RWPE2 (cell line): ENCODE measurements around the gene MCCC1.
"Not testable (repeated sequence)": the region's sequence is repeated elsewhere in the genome, so short reads cannot be mapped to it uniquely, and the experiment has no call there.

ENCODE experiments used
- ATAC-seq: fragments of 200-7000 bp; cut with Tn5 transposase; 3 replicates; pipeline ENCODE4 v1.9.1; 2021; ENCODE audit warnings: low read depth
- DNase-seq: peaks from one replicate; pipeline ENCODE4 v3.0.0-alpha.2; 2020; ENCODE audit warnings: low spot score
- H3K27ac ChIP-seq: fragments of 450-650 bp; 2 replicates; pipeline ENCODE4 v1.5.1; 2017; ENCODE audit warnings: mild to moderate bottlenecking; ENCODE audit not compliant: poor library complexity, severe bottlenecking
- H3K27me3 ChIP-seq: fragments of 250-450 bp; sonication (Bioruptor Pico); 2 replicates; pipeline ENCODE4 v1.5.1; 2021; ENCODE audit warnings: mild to moderate bottlenecking, moderate library complexity; ENCODE audit not compliant: insufficient read depth, poor library complexity, severe bottlenecking
- H3K36me3 ChIP-seq: fragments of 250-450 bp; sonication (Bioruptor Pico); 2 replicates; pipeline ENCODE4 v1.5.1; 2020; ENCODE audit warnings: low read depth, mild to moderate bottlenecking, moderate library complexity
- H3K4me1 ChIP-seq: fragments of 250-450 bp; sonication (Bioruptor Pico); 2 replicates; pipeline ENCODE4 v1.5.1; 2021; ENCODE audit warnings: mild to moderate bottlenecking, moderate library complexity; ENCODE audit not compliant: insufficient read depth, poor library complexity, severe bottlenecking
- H3K4me3 ChIP-seq: fragments of 250-450 bp; sonication (Bioruptor Pico); 2 replicates; pipeline ENCODE4 v1.5.1; 2021; ENCODE audit warnings: mild to moderate bottlenecking, moderate library complexity; ENCODE audit not compliant: severe bottlenecking
- H3K9me3 ChIP-seq: fragments of 250-450 bp; sonication (Bioruptor Pico); 2 replicates; pipeline ENCODE4 v1.5.1; 2021; ENCODE audit warnings: mild to moderate bottlenecking, moderate library complexity; ENCODE audit not compliant: severe bottlenecking
- TF ChIP-seq, protein P1 (sequence below): fragments of 450-650 bp; IDR thresholded peaks from one replicate; pipeline ENCODE4 v1.5.1; 2017; ENCODE audit warnings: mild to moderate bottlenecking, moderate library complexity; ENCODE audit not compliant: poor library complexity, severe bottlenecking

MCCC1 gene

DNA sequence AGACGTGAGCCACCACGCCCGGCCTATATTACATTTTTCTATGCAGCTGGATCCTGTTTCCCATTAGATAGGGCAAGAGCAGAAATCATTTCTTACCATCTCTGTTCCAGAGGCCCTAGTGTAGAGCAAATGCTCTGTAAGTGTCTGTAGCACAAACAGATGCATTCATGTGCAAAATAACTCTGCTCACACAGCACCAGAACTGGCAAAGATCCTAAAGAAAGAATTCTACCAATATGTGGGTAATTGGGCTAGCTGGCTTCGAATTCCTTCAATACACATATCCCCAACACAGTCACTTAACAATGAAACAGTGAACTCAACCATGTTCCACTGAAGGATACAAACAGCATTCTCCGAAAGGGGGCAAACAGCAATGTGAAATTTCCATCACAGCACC is 86.2 kb downstream of the MCCC1 start:
- TF ChIP-seq, protein P1, sequence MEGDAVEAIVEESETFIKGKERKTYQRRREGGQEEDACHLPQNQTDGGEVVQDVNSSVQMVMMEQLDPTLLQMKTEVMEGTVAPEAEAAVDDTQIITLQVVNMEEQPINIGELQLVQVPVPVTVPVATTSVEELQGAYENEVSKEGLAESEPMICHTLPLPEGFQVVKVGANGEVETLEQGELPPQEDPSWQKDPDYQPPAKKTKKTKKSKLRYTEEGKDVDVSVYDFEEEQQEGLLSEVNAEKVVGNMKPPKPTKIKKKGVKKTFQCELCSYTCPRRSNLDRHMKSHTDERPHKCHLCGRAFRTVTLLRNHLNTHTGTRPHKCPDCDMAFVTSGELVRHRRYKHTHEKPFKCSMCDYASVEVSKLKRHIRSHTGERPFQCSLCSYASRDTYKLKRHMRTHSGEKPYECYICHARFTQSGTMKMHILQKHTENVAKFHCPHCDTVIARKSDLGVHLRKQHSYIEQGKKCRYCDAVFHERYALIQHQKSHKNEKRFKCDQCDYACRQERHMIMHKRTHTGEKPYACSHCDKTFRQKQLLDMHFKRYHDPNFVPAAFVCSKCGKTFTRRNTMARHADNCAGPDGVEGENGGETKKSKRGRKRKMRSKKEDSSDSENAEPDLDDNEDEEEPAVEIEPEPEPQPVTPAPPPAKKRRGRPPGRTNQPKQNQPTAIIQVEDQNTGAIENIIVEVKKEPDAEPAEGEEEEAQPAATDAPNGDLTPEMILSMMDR: no peak
- no peak overlapping the region for H3K4me3 ChIP-seq
- H3K27ac ChIP-seq: no peak overlapping the region
- DNase-seq (no peak), ATAC-seq (no peak)
- H3K27me3 ChIP-seq: no peaks in the 10 kb centered on the region
- H3K36me3 ChIP-seq: peaks cover 7% of the 10 kb centered on the region; the same call in 1 of the 2 replicates
- H3K9me3 ChIP-seq: no peaks in the 10 kb centered on the region
- no peaks in the 10 kb centered on the region for H3K4me1 ChIP-seq

DNA sequence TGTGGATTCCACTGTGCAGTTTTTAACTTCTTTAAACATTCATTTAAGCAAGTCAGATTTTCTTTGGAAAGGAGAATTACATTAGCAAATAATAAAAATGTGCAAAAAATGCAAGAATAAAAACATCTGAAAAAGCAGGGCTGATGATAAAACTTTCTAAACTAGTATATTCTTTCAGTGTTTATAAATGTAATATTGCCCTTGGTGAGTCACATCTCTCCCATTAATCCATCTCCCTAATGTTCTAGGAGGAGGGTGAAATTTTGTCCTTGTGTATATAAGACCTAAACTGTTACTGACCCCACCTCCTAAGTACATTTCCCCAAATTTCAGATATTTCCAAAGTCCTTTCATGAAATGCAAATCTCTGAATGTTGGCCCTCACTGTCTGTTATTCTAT is 90.5 kb downstream of the MCCC1 start:
- TF ChIP-seq, protein P1: no peak
- Histone ChIP-seq H3K27ac (no peak overlapping the region), H3K36me3 (no peaks in the 10 kb centered on the region), H3K4me3 (no peak overlapping the region), H3K27me3 (no peaks in the 10 kb centered on the region), H3K4me1 (no peaks in the 10 kb centered on the region), H3K9me3 (no peaks in the 10 kb centered on the region)
- ATAC-seq (no peak), DNase-seq (no peak)

DNA sequence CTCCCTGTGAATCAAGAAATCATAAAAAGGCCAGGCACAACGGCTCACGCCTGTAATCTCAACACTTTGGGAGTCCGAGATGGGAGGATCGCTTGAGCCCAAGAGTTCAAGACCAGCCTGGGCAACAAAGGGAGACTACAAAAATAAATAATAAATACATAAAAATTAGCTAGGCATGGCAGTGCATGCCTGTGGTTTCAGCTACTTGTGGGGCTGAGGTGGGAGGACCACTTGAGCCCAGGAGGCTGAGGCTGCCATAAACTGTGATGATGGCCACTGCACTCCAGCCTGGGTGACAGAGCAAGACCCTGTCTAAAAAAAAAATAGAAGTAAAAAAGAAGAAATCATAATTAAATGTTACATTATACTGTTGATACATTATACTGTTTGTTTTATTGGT is 91.0 kb downstream of the MCCC1 start:
- DNase-seq: no peak
- Histone ChIP-seq H3K27ac (no peak overlapping the region), H3K4me1 (no peaks in the 10 kb centered on the region), H3K27me3 (no peaks in the 10 kb centered on the region), H3K9me3 (no peaks in the 10 kb centered on the region), H3K36me3 (no peaks in the 10 kb centered on the region), H3K4me3 (no peak overlapping the region)
- ATAC-seq: no peak
- TF ChIP-seq, protein P1: no peak

DNA sequence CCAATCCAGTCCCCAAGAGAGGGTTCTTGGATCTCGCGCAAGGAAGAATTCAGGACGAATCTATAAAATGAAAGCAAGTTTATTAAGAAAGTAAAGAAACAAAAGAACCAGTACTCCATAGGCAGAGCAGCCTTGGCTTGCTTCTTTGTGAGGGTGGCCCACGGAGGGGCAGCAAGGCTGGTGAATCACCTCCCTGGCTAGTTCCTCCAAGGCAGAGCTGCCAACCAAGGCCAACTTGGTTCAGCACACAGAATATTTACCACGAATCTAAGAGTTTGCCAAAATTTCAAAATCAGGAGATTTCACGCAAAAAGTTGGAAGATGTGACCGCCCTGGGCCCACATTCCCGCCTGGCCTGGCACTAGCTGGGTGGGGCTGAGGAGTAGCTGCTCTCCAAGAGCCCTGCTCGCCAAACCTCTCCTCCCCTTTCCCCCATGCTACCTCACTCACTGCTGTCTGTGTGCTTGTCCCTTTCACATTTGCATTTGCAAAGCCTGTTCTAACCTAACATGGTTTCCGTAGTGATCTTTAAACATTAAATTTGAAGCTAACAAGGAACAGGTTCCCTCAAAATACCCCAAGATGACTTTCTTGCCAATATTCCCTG is 92.8 kb downstream of the MCCC1 start:
- TF ChIP-seq, protein P1: no peak
- DNase-seq: no peak
- ATAC-seq: no peak
- Histone ChIP-seq H3K27ac (no peak overlapping the region), H3K36me3 (no peaks in the 10 kb centered on the region), H3K4me3 (no peak overlapping the region), H3K9me3 (no peaks in the 10 kb centered on the region), H3K27me3 (no peaks in the 10 kb centered on the region), H3K4me1 (no peaks in the 10 kb centered on the region)

DNA sequence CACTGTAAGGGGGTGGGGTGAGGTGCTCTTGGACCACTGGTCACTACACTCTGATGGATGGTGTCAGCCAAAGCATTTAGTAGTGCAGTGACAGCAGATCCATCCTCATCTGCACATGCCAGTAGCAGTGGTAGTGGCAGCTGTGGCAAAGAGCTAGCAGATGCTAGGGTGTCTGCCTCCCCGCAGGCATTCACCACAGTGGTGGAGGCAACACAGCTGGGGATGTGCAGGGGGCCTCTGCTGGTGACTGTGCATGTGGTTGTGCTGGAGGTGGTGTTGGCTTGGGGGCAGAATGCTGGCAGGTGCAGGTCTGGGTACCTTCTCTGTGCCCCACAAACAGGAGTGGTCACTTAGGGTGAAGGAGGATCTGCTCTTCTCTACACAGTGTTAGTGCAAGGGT is 99.5 kb downstream of the MCCC1 start:
- no peak for DNase-seq
- Histone ChIP-seq H3K36me3 (no peaks in the 10 kb centered on the region), H3K4me1 (no peaks in the 10 kb centered on the region), H3K9me3 (no peaks in the 10 kb centered on the region), H3K27ac (no peak overlapping the region), H3K27me3 (no peaks in the 10 kb centered on the region), H3K4me3 (no peak overlapping the region)
- TF ChIP-seq, protein P1: no peak
- no peak for ATAC-seq

DNA sequence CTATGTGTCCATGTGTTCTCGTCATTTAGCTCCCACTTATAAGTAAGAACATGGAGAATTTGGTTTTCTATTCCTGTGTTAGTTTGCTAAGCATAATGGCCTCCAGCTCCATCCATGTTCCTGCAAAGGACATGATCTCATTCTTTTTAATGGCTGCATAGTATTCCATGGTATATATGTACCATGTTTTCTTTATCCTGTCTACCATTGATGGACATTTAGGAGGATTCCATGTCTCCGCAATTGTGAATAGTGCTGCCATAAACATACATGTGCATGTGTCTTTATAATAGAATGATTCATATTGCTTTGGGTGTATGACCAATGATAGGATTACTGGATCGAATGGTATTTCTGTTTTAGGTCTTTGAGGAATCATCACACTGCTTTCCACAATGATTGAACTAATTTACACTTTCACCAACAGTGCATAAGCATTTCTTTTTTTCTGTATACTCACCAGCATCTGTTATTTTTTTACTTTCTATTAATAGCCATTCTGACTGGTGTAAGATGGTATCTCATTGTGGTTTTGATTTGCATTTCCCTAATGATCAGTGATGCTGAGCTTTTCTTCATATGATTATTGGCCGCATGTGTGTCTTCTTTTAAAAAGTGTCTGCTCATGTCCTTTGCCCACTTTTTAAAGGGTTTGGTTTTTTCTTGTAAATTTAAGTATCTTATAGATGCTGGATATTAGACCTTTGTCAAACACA is 105.7 kb downstream of the MCCC1 start:
- H3K27ac ChIP-seq, H3K4me3 ChIP-seq, H3K4me1 ChIP-seq, DNase-seq, H3K36me3 ChIP-seq, ATAC-seq, H3K9me3 ChIP-seq, H3K27me3 ChIP-seq: not testable (repeated sequence)
